Measurements from ENCODE around the gene NAA35.
"Not testable (repeated sequence)": the region's sequence is repeated elsewhere in the genome, so short reads cannot be mapped to it uniquely, and the experiment has no call there.

NAA35 gene

GRCh38 chr9:86034863-86035734, 94.2 kb downstream of the NAA35 start:
- DNase-seq (ENCODE audit: low spot score), result no peak

- no peak for DNase-seq (ENCODE audit: low spot score)
Measured at GRCh38 chr9:86035827-86036440, 95.0 kb downstream of the NAA35 start.

GRCh38 chr9:86036555-86036954, 95.6 kb downstream of the NAA35 start:
- no peak for DNase-seq (ENCODE audit: low spot score)

- no peak for DNase-seq (ENCODE audit: low spot score)
Measured at GRCh38 chr9:86039991-86040860, 99.3 kb downstream of the NAA35 start.

GRCh38 chr9:86040861-86041155, 99.9 kb downstream of the NAA35 start:
- DNase-seq (ENCODE audit: low spot score), result no peak

- DNase-seq (ENCODE audit: low spot score), result no peak
Measured at GRCh38 chr9:86041311-86041741, 100.4 kb downstream of the NAA35 start.

GRCh38 chr9:86042199-86042978, 101.4 kb downstream of the NAA35 start:
- DNase-seq (ENCODE audit: low spot score), result no peak

GRCh38 chr9:86043586-86043985, 102.6 kb downstream of the NAA35 start:
- DNase-seq (ENCODE audit: low spot score), result no peak

GRCh38 chr9:86043999-86044398, 103.1 kb downstream of the NAA35 start:
- DNase-seq (ENCODE audit: low spot score), result no peak

- no peak for DNase-seq (ENCODE audit: low spot score)
Measured at GRCh38 chr9:86045654-86046053, 104.7 kb downstream of the NAA35 start.

- DNase-seq (ENCODE audit: low spot score), result no peak
Measured at GRCh38 chr9:86046071-86046636, 105.2 kb downstream of the NAA35 start.

GRCh38 chr9:86046930-86047341, 106.0 kb downstream of the NAA35 start:
- no peak for DNase-seq (ENCODE audit: low spot score)

GRCh38 chr9:86047361-86047760, 106.4 kb downstream of the NAA35 start:
- DNase-seq (ENCODE audit: low spot score), result no peak

- not testable (repeated sequence) for DNase-seq (ENCODE audit: low spot score)
Measured at GRCh38 chr9:86048018-86048742, 107.2 kb downstream of the NAA35 start.

GRCh38 chr9:86052556-86053468, 111.9 kb downstream of the NAA35 start:
- no peak for DNase-seq (ENCODE audit: low spot score)

GRCh38 chr9:86054695-86055094, 113.7 kb downstream of the NAA35 start:
- no peak for DNase-seq (ENCODE audit: low spot score)

GRCh38 chr9:86057491-86057890, 116.5 kb downstream of the NAA35 start:
- no peak for DNase-seq (ENCODE audit: low spot score)

GRCh38 chr9:86061972-86062739, 121.2 kb downstream of the NAA35 start:
- no peak for DNase-seq (ENCODE audit: low spot score)

All from CD4-positive, alpha-beta T cell treated with Interleukin-2 at 100 ng/mL for 4 hours (primary cell).